KMS-11 (cell line): Measurements from ENCODE around the gene PROC.

ENCODE experiments used
- H2AFZ ChIP-seq: fragments of 200-600 bp; sonication (generic); 2 replicates; pipeline ENCODE4 v1.6.1; 2016; ENCODE audit warnings: antibody characterized with exemption, mixed run types, low read depth
- H3K27ac ChIP-seq: fragments of 200-600 bp; sonication (generic); 2 replicates; pipeline ENCODE4 v1.6.1; 2016; ENCODE audit warnings: mild to moderate bottlenecking, mixed run types
- H3K27me3 ChIP-seq: fragments of 200-600 bp; sonication (generic); 2 replicates; pipeline ENCODE4 v1.6.1; 2017; ENCODE audit warnings: mild to moderate bottlenecking, low read depth, mixed run types, moderate library complexity; ENCODE audit not compliant: insufficient read depth
- H3K36me3 ChIP-seq: fragments of 200-600 bp; sonication (generic); 2 replicates; pipeline ENCODE4 v1.6.1; 2017; ENCODE audit warnings: mild to moderate bottlenecking, mixed run types; ENCODE audit not compliant: insufficient read depth
- H3K4me1 ChIP-seq: fragments of 200-600 bp; sonication (generic); 2 replicates; pipeline ENCODE4 v1.6.1; 2016; ENCODE audit warnings: mild to moderate bottlenecking, low read depth, mixed run types; ENCODE audit not compliant: poor library complexity, severe bottlenecking
- H3K4me2 ChIP-seq: fragments of 200-600 bp; sonication (generic); 2 replicates; pipeline ENCODE4 v1.7.0; 2016; ENCODE audit warnings: mild to moderate bottlenecking, mixed run types
- H3K4me3 ChIP-seq: fragments of 200-600 bp; sonication (generic); IDR thresholded peaks from 2 replicates; pipeline ENCODE4 v1.6.1; 2017; ENCODE audit warnings: low read depth, low read length, mixed read lengths; ENCODE audit not compliant: insufficient read depth
- H3K79me2 ChIP-seq: fragments of 200-600 bp; sonication (generic); 2 replicates; pipeline ENCODE4 v1.6.1; 2016; ENCODE audit warnings: low read depth, mixed run types; ENCODE audit not compliant: insufficient read depth
- H3K9ac ChIP-seq: fragments of 200-600 bp; sonication (generic); 2 replicates; pipeline ENCODE4 v1.6.1; 2016; ENCODE audit warnings: mild to moderate bottlenecking, mixed run types
- H4K20me1 ChIP-seq: fragments of 200-600 bp; sonication (generic); 2 replicates; pipeline ENCODE4 v1.6.1; 2016; ENCODE audit warnings: mild to moderate bottlenecking, mixed run types; ENCODE audit not compliant: insufficient read depth
- CTCF ChIP-seq: fragments of 200-600 bp; sonication (generic); conservative IDR thresholded peaks from 2 replicates; pipeline ENCODE4 v1.6.1; 2017; ENCODE audit warnings: low read depth, mild to moderate bottlenecking, antibody characterized with exemption, low read length, moderate library complexity, mixed read lengths

Gene PROC

GRCh38 chr2:127475788-127476187, 57.6 kb downstream of the PROC start:
- Histone ChIP-seq H3K4me3 (no peak overlapping the region), H4K20me1 (no peaks in the 10 kb centered on the region), H3K27me3 (no peaks in the 10 kb centered on the region), H3K79me2 (no peaks in the 10 kb centered on the region), H3K4me2 (no peak overlapping the region), H3K4me1 (no peaks in the 10 kb centered on the region), H3K36me3 (no peaks in the 10 kb centered on the region), H2AFZ (no peak overlapping the region), H3K9ac (no peak overlapping the region), H3K27ac (no peak overlapping the region)
- no peak for TF ChIP-seq CTCF
